Ovary (tissue), 9 donors: Measurements from ENCODE around the gene KCNK5. TPM values are rescaled to one million over a fixed set of nuclear protein-coding genes. Genes with fewer than 3 reads are reported as not detected.

Experiments
- DNase-seq, 5 donors: peaks; one replicate each; pipeline ENCODE4 v3.0.0-alpha.2; 2019 to 2020
- H3K27ac ChIP-seq, 2 donors: fragments of 200-600 bp; one replicate each; pipeline versions ENCODE4 v1.5.1 to v1.8.0; 2019 to 2022
- H3K27me3 ChIP-seq: fragments of 200-600 bp; one replicate; pipeline ENCODE4 v1.8.0; 2022
- H3K36me3 ChIP-seq: fragments of 200-600 bp; sonication (generic); one replicate; pipeline ENCODE4 v1.5.1; 2019
- H3K4me1 ChIP-seq: one replicate; pipeline ENCODE4 v1.8.1; 2013; ENCODE audit warnings: mild to moderate bottlenecking, moderate library complexity; ENCODE audit not compliant: insufficient read depth
- H3K4me3 ChIP-seq: fragments of 200-600 bp; sonication (generic); one replicate; pipeline ENCODE4 v1.5.1; 2017
- H3K9me3 ChIP-seq, 2 donors: fragments of 200-600 bp in 1 of 2; sonication (generic) in 1 of 2; one replicate each; pipeline versions ENCODE4 v1.5.1 to v1.8.1; 2013 to 2019; ENCODE audit warnings: mild to moderate bottlenecking in 1 of 2, moderate library complexity in 1 of 2
- EP300 ChIP-seq: sonication (generic); formaldehyde crosslinking; IDR thresholded peaks from one replicate; pipeline ENCODE4 v1.6.1; 2017; ENCODE audit warnings: antibody characterized with exemption
- POLR2A ChIP-seq: fragments of 450-650 bp; IDR thresholded peaks from one replicate; pipeline ENCODE4 v1.6.1; 2017; ENCODE audit warnings: antibody characterized with exemption, mild to moderate bottlenecking, moderate library complexity
- WGBS, 3 donors: extraction: QIAGEN DNeasy Blood & Tissue Kit in 1 of 3; methylation state at CpG; one replicate each; pipeline versions ENCODE4 v1.1.5 to v1.1.7; 2013 to 2017; 5-methylcytosine and 5-hydroxymethylcytosine counted together
- intact Hi-C, 4 donors: fragments of 100-400 bp; cut with DNase I; formaldehyde crosslinking; loops; one replicate each; pipeline versions ENCODE4 v1.11.0 to v1.15.1; 2022 to 2023
- polyA plus RNA-seq, 2 donors: library from polyadenylated mRNA; stranded (reverse); fragments of 200-250 nt in 1 of 2; fragments of 350-450 nt in 1 of 2; fragmentation: Illumina TruSeq in 1 of 2; extraction: RNeasy Lipid Tissue Mini Kit (QIAGEN cat#74804) in 1 of 2; gene quantifications; one replicate each; pipeline ENCODE4 v1.2.3, GENCODE V29; 2013 to 2014
- total RNA-seq, 7 donors: library from RNA; depleted of rRNA in 2 of 7; stranded (reverse); fragments of >200 nt in 2 of 7; fragmentation: NEBNext Ultra II Directional in 3 of 7; extraction: Animal tissue kit (Norgen Biotek cat#: 25700) in 3 of 7; gene quantifications; one replicate each; pipeline versions ENCODE4 v1.1.0 to v1.2.4, GENCODE V29; 2016 to 2023
- TF ChIP-seq, protein P1 (sequence below), 3 donors: fragments of 450-650 bp in 2 of 3; fragments of 200-600 bp in 1 of 3; IDR thresholded peaks; one replicate each; pipeline versions ENCODE4 v1.5.1 to v1.8.0; 2016 to 2022; ENCODE audit warnings: antibody characterized with exemption in 3 of 3, mild to moderate bottlenecking in 1 of 3
- donor health status: DM: no; HTN: no; CAD: no; lungs with moderate emphysema.
- donor health status: DM: no; HTN: no; CAD: no.
- donor health status: Bipolar disorder and iron deficiency.
- donor health status: DM: yes; HTN: yes; CAD: no.
- donor health status: DM: no; HTN: no; CAD: no.
- donor health status: DM: yes; HTN: yes; CAD: no.

The KCNK5 gene
- total and polyA plus RNA-seq, 9 donors: 1.9 to 15.2 (median 7.9) TPM

DNA sequence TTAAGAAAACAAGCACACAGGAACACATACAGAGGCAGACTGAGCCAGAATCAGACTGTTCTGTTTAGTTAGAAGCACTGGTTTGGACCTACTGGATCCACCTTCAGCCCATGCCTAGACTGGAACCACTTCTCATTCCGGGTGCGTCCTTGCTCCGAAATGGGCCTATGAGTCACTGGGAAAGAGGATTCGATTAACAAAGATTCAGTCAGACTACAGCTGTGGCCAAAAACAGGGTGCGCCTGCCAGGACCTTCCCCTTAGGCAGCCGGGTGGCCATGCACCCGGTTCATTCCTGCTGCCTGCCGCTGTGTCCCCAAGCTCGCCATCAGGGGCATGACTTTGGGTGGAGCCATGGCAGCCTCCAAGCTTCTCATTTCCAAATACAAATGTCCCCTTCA lies 14.5 kb upstream of the KCNK5 start:
- no peak overlapping the region for H3K27ac ChIP-seq
- no peaks in the 10 kb centered on the region for H3K36me3 ChIP-seq
- H3K9me3 ChIP-seq: no peaks in the 10 kb centered on the region
- intact Hi-C loops: no loop called here
- H3K27me3 ChIP-seq: no peaks in the 10 kb centered on the region
- peaks cover 2% of the 10 kb centered on the region for H3K4me1 ChIP-seq
- DNase-seq: no peak
- 86 to 94% (median 87%) methylated on average over 9 of the region's 9 CpGs for WGBS, 3 donors
- TF ChIP-seq POLR2A (no peak), EP300 (no peak)
- TF ChIP-seq, protein P1, sequence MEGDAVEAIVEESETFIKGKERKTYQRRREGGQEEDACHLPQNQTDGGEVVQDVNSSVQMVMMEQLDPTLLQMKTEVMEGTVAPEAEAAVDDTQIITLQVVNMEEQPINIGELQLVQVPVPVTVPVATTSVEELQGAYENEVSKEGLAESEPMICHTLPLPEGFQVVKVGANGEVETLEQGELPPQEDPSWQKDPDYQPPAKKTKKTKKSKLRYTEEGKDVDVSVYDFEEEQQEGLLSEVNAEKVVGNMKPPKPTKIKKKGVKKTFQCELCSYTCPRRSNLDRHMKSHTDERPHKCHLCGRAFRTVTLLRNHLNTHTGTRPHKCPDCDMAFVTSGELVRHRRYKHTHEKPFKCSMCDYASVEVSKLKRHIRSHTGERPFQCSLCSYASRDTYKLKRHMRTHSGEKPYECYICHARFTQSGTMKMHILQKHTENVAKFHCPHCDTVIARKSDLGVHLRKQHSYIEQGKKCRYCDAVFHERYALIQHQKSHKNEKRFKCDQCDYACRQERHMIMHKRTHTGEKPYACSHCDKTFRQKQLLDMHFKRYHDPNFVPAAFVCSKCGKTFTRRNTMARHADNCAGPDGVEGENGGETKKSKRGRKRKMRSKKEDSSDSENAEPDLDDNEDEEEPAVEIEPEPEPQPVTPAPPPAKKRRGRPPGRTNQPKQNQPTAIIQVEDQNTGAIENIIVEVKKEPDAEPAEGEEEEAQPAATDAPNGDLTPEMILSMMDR (IDR thresholded peaks at IDR 0.05): no peak
- no peak overlapping the region for H3K4me3 ChIP-seq

DNA sequence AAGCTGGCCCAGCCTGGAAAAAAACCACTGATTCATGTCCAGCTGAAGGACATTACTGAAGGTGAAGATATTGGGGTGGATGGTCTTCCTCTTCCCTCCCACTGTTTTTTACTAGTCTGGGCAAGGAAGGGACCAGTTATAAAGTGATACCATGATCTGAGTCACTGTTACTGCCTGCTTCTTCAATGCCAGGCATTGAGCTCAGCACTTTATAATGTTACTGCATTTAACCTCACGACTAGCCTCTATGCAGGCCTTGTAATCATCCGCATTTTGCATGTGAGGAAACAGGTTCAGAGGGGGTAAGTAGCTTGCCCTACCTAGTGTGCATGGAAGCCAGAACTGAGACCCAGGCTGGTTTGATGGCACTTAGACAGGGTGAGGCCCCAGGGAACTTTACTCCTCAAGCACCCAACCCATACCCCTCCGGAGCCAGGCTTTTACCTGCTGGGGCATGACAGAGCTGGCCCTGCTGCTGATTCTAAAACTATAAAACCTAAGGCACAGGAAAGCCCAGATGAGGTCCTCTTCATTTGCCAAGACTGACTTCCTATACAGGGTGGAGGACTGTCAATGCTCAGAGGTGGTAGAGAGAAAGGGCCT lies 11.0 kb upstream of the KCNK5 start:
- WGBS, 3 donors: 80 to 91% (median 89%) methylated on average over 3 of the region's 3 CpGs
- intact Hi-C loops: no loop called here

DNA sequence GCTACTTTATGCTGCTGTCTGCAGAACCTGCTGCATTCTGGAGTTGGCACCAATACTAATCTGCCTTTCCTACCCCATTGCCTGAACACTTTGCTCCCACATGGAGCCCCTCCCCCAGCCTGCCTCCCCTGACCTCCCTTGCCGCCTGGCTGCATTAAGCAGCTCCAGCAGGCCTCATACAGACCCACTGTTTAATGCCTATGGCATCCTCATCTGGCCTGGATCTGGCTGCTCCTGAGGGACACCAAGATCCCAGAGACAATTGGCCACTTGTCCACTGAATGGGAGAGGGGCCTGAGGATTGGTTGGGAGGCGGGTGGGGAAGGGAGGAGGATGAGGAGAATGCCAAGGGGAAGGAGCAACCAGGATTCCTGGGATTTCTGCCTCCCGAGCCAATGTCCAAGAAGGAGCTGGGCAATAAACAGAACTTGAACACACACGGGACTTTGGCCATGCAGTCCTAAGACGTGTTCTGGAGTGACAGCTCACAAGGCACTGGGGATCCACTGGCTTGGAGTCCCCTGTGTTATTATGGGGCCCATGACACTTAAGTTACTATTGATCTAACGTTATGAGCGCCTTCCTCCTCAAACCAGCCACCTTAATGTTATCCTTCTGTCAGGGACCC lies 10.4 kb upstream of the KCNK5 start:
- intact Hi-C loops: no loop called here
- 64 to 90% (median 78%) methylated on average over 6 to 7 of the region's 7 CpGs for WGBS, 3 donors
- Histone ChIP-seq H3K4me3 (no peak overlapping the region), H3K27ac (no peak overlapping the region), H3K27me3 (no peaks in the 10 kb centered on the region), H3K9me3 (no peaks in the 10 kb centered on the region), H3K36me3 (no peaks in the 10 kb centered on the region), H3K4me1 (no peaks in the 10 kb centered on the region)
- DNase-seq: no peak
- TF ChIP-seq EP300 (no peak), POLR2A (no peak)
- TF ChIP-seq, protein P1 (IDR thresholded peaks at IDR 0.05): no peak

More for the DNA sequence above, 11.0 kb upstream of the KCNK5 start:
- Histone ChIP-seq H3K27ac (no peak overlapping the region), H3K27me3 (no peaks in the 10 kb centered on the region), H3K36me3 (no peaks in the 10 kb centered on the region), H3K4me1 (no peaks in the 10 kb centered on the region), H3K4me3 (no peak overlapping the region), H3K9me3 (no peaks in the 10 kb centered on the region)
- no peak for DNase-seq
- TF ChIP-seq, protein P1 (IDR thresholded peaks at IDR 0.05): no peak
- no peak for TF ChIP-seq POLR2A
- no peak for TF ChIP-seq EP300

DNA sequence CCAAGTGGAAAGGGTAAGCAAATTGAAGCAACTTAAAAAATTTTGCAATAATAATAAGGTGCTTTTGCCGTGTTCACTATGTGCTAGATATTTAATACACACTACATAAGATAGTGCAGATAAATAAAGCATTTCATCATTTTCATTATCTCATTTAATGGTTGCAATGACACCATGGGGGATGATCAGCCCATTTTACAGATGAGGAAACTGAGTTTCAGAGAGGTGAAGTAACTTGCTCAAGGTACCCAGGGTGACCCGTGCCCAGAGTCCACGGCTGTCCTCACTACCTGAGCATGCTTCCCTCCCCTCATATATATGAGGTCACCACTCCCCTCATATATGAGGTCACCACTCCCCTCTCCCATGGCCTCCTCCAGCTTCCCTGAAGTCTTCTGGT lies 7.5 kb upstream of the KCNK5 start:
- H3K4me1 ChIP-seq: no peaks in the 10 kb centered on the region
- no peaks in the 10 kb centered on the region for H3K36me3 ChIP-seq
- no peak overlapping the region for H3K27ac ChIP-seq
- 80 to 85% (median 81%) methylated on average over 3 of the region's 3 CpGs for WGBS, 3 donors
- TF ChIP-seq POLR2A: no peak
- TF ChIP-seq EP300: no peak
- TF ChIP-seq, protein P1 (IDR thresholded peaks at IDR 0.05): no peak
- no peaks in the 10 kb centered on the region for H3K9me3 ChIP-seq
- no peak overlapping the region for H3K4me3 ChIP-seq
- DNase-seq: no peak
- H3K27me3 ChIP-seq: no peaks in the 10 kb centered on the region
- intact Hi-C loops: no loop called here
